SW 1271 (cell line): ENCODE measurements around the gene PKD1.
"Not testable (repeated sequence)": the region's sequence is repeated elsewhere in the genome, so short reads cannot be mapped to it uniquely, and the experiment has no call there.

ENCODE experiments used
- DNase-seq, 2 experiments: peaks; one replicate each; lab custom pipeline; 2025; lab: John Stamatoyannopoulos, UW

The PKD1 gene

DNA sequence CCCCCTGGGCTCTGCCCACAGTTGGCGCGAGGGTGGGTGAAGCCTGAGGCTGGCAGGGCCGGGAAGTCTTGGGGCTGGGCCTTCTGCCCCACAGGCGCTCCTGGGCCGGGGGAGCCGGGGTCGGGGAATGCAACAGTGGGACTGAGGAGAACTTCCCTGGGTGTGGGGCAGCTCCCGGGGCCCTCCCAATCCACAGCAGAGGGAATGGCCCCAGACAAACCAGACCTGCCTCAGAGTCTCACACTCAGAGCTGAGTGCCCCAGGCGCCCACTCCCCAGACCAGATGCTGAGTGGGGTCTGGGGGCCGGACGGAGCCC, 11.4 kb downstream of the PKD1 start:
- DNase-seq = not testable (repeated sequence)

DNA sequence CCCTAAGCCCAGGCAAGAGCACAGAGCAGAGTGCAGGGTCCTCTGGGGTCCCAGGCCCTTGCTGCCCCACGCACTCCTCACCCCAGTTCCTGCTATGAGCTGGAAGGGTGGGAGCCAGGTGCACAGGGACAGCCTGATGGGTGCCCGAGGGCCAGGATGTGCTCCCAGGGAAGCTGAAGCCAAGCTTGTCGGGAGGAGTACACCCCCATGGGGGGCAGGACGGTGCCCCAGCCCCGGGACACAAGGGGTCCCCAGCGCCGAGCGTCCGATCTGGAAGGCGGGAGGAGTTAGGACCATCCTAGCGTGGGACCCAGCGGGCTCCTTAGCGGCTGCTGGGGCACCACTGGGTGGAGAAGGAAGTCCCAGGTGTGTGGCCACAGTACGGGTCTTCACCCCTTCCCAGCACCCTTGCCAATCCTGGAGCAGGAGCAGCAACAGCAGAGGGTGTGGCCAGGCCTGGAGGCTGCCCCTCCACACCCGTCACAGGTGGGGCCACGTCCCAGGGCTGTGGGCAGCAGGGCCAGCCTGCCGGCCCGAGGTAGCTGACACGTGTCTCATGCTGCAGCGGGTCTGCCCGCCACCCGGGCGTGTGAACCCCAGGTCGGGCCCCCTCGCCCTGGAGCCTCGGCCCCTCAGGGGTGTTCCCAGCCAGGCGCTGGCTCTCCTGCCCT, 11.9 kb downstream of the PKD1 start:
- not testable (repeated sequence) for DNase-seq

DNA sequence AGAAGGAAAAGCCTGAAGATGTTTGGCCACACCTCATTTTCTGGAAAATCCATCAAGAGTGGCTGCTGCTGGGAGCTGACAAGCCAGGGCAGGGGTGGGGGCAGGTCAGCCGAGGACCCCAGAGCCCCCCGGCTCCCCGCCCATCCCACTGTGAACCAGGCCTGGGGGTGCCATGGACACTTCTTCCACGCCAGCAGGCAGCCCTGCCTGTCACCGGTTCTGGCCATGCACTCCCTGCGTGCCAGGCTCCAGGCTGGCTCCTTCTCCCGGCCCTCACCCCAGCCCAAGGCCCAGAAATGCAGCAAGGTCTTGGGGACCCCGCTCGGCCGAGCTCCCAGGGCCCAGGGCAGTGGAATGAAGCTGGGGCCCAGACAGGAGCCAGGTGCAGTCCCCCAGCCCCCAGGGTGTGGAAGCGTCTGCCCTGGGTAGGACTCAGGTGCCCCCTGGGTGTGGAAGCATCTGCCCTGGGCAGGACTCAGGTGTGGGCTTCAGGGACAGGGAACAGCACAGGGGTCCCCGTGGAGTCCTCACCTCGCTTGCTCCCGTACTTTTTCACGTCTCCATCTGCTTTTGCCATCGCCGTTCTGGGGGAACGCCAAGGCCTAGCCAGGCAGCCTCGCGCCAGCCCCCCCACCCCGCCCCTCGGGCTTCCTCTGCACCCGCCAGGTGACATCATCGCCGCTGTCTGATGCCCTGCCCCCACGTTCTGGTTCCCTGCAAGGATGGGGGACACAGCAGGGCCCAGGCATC, 12.6 kb downstream of the PKD1 start:
- DNase-seq = not testable (repeated sequence)

DNA sequence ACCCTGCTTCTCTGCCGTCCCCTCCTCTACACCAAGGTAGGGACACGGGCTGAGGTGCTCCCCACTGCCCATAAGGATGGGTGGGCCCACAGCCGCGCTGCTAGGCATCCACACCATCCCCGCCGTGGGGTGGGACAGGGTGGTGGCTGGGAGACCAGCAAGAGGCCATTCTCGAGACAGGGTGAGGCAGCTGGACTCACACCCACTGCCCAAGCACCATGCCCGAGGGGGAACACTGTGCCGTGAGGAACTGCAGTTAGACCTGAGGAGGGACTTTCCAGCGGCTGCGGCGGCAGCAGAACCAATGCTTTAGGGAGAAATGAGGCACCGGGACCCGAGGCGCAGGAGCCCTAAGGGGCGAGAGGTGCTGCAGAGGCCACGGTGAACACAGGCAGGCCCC, 13.3 kb downstream of the PKD1 start:
- no peak for DNase-seq

DNA sequence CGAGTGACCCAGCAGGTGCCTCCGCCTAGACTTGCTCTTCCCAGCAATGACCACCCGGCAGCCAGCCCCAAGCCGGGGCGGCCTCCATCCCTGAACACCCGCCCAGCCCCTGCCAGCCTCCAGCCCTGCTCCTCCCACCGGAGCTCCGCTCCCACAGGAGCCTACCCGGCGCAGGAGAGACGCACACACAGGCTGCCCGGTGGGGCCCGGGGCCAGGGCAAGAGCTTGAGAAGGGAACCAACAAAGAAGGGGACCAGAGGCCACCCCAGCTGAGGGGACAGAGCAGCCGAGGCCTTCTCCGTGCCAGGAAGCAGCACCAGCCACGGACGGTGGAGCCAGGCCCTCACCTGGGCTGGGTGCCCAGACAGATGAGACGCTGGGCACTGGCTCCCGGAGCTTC, 13.8 kb downstream of the PKD1 start:
- DNase-seq = no peak

DNA sequence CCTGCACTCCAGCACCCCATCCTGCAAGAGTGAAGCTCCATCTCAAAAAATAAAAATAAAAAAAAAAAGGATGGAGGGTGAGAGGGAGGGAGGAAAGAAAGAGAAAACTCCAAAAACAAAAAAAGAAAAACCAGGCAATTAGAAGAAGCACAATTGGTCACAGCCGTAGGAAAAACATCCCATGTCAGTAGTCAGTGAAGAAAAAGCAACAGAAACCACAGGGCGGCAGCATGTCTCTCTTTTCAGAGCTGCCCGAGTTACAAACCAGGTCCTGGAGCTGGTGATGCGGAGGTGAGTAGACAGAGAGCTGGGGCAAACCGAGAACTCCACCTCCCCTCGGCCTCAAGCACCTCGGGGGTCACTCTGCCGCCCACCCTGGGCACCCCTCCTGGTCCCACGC, 14.4 kb downstream of the PKD1 start:
- DNase-seq = not testable (repeated sequence)

DNA sequence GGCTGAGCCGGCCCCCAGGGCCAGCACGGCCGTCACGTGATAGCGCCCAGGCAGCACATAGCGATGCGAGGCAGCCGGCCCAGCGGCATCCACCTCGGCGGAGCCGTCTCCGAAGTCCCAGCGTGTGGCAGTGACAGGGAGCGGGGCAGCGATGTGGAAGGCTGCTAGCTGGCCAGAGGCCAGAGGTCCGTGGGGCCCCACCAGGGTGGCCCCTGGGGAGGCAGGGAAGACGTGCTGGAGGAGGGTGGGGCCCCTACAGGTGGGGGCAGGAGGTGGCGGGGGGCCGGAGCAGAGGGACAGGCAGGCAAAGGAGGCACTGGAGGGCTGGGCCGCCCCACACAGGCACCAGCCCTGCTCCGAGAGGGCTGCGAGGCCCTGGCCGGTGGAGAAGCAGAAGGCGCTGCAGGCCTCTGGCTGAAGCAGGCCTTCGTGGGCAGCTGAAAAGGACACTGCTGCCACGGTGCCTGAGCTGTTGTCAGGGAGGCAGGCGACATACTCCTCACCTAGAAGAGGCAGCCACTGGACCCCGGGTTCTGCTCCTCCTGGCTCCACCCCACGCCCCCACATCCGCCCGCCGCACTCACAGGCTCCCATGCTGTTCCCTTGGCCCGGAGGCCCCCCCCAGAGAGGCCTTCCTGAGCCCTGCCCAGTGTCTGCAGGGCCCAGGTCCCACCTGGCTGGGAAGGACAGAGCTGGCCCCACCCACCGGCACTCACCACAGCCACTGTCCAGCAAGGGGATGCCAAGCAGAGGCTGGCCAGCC, 17.6 kb downstream of the PKD1 start:
- DNase-seq = not testable (repeated sequence)

DNA sequence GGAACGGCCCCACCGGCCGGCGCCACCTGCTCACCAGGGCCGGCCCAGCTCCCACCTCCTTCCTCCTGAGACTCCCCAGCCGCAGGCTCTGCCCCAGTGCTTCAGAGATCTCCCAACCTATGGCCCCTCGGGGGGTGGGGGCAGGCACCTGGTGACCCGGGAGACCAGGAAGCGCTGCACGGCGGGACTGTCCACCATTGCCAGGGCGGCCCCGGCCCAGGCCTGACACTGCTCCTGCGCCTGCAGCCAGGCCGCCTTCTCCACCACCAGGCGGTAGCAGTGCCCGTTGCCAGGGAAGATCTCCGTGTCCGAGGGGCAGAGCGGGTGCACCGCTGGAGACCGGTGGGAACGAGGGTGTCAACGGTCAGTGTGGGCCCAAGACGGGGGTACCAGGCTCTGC, 18.4 kb downstream of the PKD1 start:
- DNase-seq = not testable (repeated sequence)

DNA sequence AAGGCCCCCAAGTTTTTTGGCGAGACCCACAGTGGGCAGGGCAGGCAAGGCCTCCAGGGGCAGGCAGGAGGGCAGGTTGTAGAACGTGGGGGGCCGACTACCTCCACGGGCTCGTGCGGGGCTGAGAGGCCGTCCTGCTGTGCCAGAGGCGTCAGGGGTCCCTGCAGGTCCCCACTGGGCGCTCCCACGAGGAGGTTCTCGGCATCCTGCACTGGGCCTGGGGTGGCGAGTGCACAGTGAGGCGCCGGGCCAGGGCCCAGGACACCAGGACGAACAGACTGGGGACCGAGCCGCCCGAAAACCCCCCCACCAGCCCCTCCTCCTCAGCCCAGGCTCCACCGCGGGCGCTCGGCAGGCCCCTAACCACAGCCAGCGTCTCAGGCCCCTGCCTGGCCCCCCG, 19.3 kb downstream of the PKD1 start:
- DNase-seq = not testable (repeated sequence)

DNA sequence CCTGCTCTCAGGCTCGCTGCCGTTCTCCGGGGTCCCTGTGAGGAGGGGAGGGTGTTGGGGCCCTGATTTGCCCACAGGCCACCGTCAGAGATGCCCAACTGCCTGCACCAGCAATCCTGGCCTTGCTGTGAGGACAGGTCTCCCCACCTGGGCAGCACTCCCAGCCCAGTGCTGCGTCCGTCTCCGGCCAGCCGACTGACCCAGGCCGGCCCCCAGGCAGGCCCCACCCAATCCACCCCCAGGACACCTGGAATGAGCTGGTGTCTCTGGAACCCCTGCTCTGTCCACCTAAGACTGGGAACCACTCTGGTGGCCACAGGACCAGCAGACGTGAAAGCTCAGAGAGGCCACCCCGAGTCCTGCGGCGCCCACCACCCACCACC, 20.1 kb downstream of the PKD1 start:
- no peak for DNase-seq

DNA sequence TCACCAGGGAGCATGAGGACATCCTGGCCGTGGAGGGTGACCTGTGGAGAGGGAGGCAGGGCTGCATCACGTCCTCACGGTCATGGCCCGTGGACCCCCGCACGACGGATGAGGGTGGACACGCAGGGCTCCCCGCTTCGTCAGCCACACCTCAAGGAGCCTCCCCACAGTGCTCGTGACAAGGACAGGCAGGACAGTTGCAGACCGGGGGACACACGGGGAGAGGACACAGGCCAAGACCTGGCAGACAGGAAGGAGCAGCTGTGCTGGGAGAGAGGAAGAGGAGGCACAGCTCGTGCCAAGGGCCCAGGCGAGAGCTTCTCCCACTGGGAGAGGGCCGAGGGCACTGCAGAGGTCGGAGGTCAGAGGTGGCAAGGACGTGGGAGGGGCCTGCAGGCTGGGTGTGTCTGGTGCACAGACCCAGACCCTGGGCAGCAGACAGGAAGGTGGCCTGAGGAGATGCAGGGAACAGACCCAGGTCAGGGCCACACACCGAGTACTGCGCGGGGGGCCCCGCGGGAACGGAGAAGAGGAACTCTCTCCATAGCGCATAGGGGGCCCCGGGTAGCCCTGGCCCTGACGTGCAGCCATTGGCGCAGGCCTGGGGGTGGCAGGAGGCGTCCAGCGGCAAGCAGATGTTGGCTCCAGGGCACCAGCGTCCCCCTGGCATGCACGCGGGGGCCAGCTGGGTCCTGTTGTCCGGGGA, 20.7 kb downstream of the PKD1 start:
- not testable (repeated sequence) for DNase-seq

DNA sequence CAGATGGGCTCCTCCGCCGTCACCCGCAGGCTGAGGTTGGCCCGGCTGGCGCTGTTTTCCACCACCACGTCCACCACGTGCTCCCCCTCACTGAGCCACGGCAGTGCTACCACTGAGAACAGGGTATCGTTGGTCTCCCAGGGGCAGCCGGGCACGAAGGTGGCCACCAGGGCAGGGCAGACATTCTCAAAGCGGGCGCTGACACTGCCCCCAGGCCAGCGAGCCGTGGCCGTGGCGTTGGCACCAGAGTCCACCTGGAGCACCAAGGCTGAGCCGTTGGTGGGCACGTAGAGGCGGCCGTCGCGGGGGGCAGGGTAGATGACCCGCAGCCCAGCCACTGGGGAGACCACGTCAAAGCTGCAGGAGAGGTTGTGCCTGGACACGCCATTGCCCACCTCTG, 21.5 kb downstream of the PKD1 start:
- DNase-seq = not testable (repeated sequence)

DNA sequence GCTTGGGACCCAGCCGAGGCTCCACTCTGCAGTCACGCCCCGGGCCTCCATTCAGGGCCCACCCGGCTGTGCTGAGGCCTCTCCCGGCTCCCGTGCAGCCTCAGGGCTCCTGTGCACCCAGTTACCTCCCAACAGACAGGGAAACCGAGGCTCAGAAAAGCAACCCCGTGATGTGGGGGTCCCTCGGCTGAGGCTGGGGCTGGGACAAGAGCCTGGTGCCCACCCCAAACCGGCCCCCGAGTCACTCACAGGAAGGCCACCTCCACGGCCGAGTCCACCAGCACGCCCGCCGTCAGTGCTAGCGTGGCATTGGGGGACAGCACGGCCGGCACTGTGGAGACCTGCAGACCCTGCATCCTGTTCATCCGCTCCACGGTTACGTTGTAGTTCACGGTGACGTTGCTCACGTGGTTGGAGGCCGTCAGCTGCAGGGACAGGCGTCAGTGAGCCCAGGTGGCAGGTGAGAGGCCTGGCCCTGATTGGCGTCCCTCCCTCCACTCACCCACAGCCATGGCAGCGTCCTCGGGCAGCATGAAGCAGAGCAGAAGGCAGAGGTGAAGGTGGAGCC, 23.1 kb downstream of the PKD1 start:
- not testable (repeated sequence) for DNase-seq

DNA sequence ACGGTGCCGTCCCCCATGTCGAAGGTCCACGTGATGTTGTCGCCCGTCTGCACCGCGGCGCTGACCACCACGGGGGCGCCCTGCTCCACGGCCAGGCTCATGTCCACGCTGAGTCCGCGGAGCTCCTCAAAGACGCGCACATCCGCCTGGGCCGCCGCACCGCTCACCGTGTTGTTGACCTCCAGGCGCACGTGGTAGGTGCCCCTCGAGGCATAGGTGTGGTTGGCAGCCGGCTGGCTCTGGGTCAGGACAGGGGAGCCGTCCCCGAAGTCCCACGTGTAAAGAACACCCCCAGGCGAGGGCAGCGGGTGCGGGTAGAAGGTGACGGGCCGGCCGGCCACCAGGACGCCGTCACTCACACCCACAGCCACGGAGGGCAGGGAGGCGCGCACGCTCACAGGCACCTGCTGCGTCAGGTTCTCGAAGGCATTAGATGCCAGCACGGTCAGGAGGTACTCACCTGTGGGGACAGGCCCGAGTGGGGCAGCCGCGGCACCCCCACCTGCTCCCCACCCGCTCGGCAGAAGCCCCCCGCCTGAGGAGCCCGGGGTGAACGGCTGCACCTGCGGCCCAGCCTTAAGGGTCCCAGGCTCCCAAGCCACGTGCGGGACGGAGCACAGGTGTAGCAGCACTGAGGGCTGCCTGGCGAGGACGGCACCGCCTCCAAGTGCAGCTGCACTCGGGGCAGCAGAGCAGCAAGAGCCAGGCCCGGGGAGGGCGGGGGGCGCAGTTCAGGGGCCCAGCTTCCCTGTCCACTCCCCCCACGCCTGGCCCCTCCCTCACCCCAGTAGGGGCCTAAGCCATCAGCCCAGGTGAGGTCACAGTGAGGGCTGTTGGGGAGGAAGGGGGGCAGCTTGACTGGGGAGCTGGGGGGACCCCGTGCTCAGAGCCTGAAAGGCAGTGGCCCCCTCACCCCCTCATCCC, 24.0 kb downstream of the PKD1 start:
- DNase-seq = not testable (repeated sequence)

DNA sequence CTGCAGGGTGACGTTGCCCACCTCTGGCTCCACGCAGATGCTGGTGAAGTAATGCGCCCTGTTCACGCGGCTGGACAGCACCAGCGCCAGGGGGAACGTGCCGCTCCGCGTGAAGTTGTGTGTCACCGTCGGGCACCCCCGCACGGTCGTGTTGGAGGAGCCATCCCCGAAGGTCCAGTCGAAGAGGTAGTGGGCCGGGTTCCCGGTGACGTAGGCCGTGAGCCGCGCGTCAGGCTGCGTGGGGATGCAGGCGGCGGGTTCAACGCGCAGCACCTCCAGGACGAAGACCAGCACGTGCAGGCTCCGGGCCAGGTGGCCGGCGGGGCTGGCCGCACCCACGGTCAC, 24.7 kb downstream of the PKD1 start:
- DNase-seq = not testable (repeated sequence)

DNA sequence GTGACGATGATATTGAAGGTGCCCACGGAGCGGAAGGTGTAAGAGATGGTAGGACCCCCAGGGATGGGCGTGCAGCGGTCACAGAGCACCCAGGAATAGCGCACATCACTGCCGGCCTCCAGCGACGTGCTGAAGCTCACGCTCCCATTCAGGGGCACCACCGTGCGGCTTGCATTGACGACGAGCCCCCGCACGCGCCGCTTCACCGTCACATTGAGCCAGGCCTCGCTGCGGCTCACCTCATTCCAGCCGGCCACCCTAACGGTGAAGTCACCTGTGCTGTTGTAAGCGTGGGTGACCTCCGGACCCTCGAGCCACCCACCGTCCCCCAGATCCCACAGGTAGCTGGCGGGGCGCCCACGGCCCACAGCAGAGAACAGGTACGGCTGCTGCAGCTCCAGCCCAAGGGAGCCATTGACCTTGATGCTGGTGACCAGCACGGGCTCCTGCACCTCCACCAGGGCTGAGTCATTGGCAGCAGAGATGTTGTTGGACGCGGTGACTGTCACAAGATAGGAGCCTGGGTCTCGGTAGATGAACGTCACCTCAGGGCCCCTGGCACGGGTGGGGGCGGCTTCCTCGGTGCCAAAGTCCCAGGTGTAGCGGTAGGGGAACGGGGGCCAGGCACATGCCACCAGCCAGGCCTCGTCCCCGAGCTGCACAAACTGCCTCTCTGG, 25.2 kb downstream of the PKD1 start:
- not testable (repeated sequence) for DNase-seq

DNA sequence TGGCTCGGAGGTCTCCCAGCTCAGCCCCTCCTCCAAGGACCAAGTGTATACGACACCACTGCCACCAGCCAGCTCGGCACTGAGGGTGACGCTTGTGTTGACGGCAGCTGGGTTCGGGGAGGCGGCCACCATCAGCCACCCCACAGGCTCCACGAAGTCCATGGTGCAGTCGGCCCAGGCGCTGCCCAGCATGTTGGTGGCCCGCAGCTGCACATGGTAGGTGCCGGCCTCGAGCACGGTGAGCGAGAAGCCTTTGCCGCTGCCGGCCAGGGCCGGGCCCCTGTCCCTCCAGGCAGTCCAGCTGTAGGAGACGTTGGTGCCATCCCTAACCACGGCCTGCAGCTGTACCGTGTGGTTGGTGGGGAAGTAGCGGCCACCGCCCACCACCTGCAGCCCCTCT, 25.8 kb downstream of the PKD1 start:
- not testable (repeated sequence) for DNase-seq

DNA sequence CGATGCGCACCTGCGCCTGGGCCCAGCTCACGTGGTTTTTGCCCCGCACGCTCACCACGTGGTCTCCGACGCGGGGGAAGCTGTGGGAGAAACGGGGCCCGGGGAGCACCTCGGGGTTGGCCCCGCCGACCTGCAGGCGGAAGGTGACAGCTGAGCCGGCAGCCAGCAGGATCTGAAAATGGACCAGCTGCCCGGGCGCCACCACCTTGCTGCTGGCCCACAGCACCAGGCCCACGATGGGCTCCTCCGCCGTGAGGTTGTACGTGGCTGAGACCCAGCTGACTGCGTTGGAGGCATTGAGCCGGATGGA, 26.5 kb downstream of the PKD1 start:
- not testable (repeated sequence) for DNase-seq

DNA sequence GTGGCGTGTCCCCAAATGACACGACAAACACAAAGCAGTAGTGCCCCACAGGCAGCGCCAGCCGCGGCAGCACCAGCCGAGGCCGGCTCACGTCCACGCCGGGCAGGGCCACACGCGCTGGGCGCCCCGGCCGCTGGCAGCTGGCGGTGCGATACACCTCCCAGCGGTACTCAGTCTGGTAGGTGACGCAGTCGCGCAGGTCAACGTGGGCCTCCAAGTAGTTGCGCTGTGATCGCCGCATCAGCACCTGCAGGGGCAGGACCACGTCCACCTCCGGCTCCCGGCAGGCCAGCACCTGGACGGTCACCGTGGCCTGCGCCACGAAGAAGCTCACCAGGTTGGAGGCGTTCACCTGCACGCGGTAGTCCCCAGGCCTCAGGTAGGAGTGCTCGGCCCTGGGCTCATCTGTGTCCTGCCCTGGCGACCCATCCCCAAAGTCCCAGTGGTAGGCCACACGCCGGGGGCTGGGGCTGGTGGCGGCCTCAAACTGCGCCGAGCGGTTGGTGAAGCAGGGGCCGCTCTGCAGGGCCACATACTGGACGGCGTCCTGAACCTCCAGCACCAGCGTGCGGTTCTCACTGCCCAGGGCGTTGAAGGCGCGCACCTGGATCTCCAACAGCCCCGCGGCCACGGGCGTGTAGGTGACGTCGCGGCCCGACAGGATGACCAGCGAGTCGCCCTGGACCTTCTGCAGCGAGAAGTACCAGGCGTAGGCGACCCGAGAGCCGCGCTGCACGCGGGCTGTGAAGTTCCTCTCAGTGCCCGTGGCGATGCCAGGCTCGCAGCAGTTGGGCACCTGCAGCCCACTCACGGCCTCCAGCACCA, 27.0 kb downstream of the PKD1 start:
- not testable (repeated sequence) for DNase-seq

DNA sequence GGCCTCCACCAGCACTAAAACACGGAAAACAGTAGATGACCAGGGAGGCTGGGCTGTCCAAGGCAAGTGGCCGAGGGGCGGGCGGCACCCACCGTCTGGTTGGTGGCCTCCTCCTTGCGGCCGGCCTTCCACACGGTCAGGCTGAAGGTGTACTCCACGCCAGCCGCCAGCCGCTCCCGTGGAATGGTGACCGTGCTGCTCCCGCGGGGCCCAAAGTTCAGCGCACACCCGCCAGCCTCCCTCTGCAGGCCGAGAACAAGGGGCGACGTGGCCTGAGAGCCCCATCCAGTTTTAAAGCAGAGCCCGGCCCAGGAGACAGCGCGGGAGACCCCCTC, 27.9 kb downstream of the PKD1 start:
- DNase-seq = not testable (repeated sequence)
